Psoas muscle (tissue), 8 donors: Measurements from ENCODE around the gene CCDC47. TPM values are rescaled to one million over a fixed set of nuclear protein-coding genes. Genes with fewer than 3 reads are reported as not detected.
A peak's percentile ranks its signal among the peaks of the same experiment; 100 is the strongest.
"Not testable (repeated sequence)": the region's sequence is repeated elsewhere in the genome, so short reads cannot be mapped to it uniquely, and the experiment has no call there.

Source experiments
- ATAC-seq, 4 donors: fragments of 200-7000 bp; cut with Tn5 transposase; one replicate each; pipeline ENCODE4 v1.9.1; 2020; ENCODE audit warnings: moderate library complexity in 3 of 4, mild to moderate bottlenecking in 2 of 4
- DNase-seq, 2 donors: peaks; one replicate each; pipeline ENCODE4 v3.0.0-alpha.2; 2020
- H3K27ac ChIP-seq: fragments of 200-600 bp; one replicate; pipeline ENCODE4 v1.8.0; 2022
- H3K27me3 ChIP-seq, 3 donors: fragments of 200-600 bp in 1 of 3; one replicate each; pipeline versions ENCODE4 v1.6.1 to v1.8.0; 2013 to 2022; ENCODE audit warnings: low read length in 2 of 3, mild to moderate bottlenecking in 2 of 3, moderate library complexity in 1 of 3; ENCODE audit not compliant: insufficient read depth in 3 of 3
- H3K36me3 ChIP-seq, 2 donors: fragments of 200-600 bp in 1 of 2; one replicate each; pipeline versions ENCODE4 v1.6.1 to v1.8.0; 2013 to 2022; ENCODE audit warnings: low read depth in 1 of 2, mild to moderate bottlenecking in 1 of 2, moderate library complexity in 1 of 2; ENCODE audit not compliant: insufficient read depth in 1 of 2
- H3K4me1 ChIP-seq: fragments of 200-600 bp; one replicate; pipeline ENCODE4 v1.8.0; 2022
- H3K4me3 ChIP-seq: fragments of 200-600 bp; one replicate; pipeline ENCODE4 v1.8.0; 2022; ENCODE audit warnings: mild to moderate bottlenecking
- H3K9me3 ChIP-seq: fragments of 200-600 bp; one replicate; pipeline ENCODE4 v1.8.0; 2022
- WGBS, 3 donors: extraction: QIAGEN DNeasy Blood & Tissue Kit; methylation state at CpG; one replicate each; pipeline versions ENCODE4 v1.1.6 to v1.1.7; 2013; 5-methylcytosine and 5-hydroxymethylcytosine counted together
- intact Hi-C, 2 donors: fragments of 100-400 bp; cut with DNase I; formaldehyde crosslinking; loops; one replicate each; pipeline versions ENCODE4 v1.11.0 to v1.14.2; 2022
- polyA plus RNA-seq, 3 donors: library from polyadenylated mRNA; stranded (reverse); fragments of 200-250 nt; gene quantifications; one replicate each; pipeline ENCODE4 v1.2.3, GENCODE V29; 2013
- total RNA-seq, 4 donors: library from RNA; stranded (reverse); fragmentation: NEBNext Ultra II Directional in 2 of 4; extraction: Animal tissue kit (Norgen Biotek cat#: 25700) in 2 of 4; gene quantifications; one replicate each; pipeline versions ENCODE4 v1.2.1 to v1.2.4, GENCODE V29; 2021 to 2023
- TF ChIP-seq, protein P1 (sequence below): fragments of 200-600 bp; IDR thresholded peaks from one replicate; pipeline ENCODE4 v1.8.0; 2022; ENCODE audit warnings: antibody characterized with exemption
- donor health status: healthy with polysubstance abuse.
- donor health status: DM: no; HTN: no; CAD: no; lungs with moderate emphysema.
- donor health status: Bipolar disorder and iron deficiency.
- donor health status: healthy.
- donor health status: DM: yes; HTN: yes; CAD: no.
- donor health status: DM: no; HTN: no; CAD: no.
- donor health status: DM: no; HTN: no; CAD: no.
- donor health status: DM: yes; HTN: yes; CAD: no.

The CCDC47 gene
- total and polyA plus RNA-seq, 7 donors, result 61.7 to 138 (median 119) TPM

GRCh38 chr17:63740464-63741142, 32.8 kb downstream of the CCDC47 start:
- TF ChIP-seq, protein P1, sequence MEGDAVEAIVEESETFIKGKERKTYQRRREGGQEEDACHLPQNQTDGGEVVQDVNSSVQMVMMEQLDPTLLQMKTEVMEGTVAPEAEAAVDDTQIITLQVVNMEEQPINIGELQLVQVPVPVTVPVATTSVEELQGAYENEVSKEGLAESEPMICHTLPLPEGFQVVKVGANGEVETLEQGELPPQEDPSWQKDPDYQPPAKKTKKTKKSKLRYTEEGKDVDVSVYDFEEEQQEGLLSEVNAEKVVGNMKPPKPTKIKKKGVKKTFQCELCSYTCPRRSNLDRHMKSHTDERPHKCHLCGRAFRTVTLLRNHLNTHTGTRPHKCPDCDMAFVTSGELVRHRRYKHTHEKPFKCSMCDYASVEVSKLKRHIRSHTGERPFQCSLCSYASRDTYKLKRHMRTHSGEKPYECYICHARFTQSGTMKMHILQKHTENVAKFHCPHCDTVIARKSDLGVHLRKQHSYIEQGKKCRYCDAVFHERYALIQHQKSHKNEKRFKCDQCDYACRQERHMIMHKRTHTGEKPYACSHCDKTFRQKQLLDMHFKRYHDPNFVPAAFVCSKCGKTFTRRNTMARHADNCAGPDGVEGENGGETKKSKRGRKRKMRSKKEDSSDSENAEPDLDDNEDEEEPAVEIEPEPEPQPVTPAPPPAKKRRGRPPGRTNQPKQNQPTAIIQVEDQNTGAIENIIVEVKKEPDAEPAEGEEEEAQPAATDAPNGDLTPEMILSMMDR, result no peak
- no peak for DNase-seq
- Histone ChIP-seq H3K27ac (peak overlapping the region; percentile 88), H3K4me1 (peaks cover 7% of the 10 kb centered on the region), H3K9me3 (no peaks in the 10 kb centered on the region), H3K27me3 (no peaks in the 10 kb centered on the region), H3K4me3 (peak overlapping the region; percentile 99), H3K36me3 (peaks cover 0 to 17% of the 10 kb centered on the region in 2 donors)
- ATAC-seq, result no peak
- 43 to 44% (median 44%) methylated on average over 12 of the region's 12 CpGs for WGBS, 3 donors
- intact Hi-C loops, result loop anchor here in 1 of 2 donors (5.0 kb wide), 1 partner anchor 118 kb away; the partner anchor contains the start of gene MAP3K3

GRCh38 chr17:63735691-63736090, 37.7 kb downstream of the CCDC47 start:
- no peak overlapping the region for H3K27ac ChIP-seq
- intact Hi-C loops, result no loop called here
- H3K4me1 ChIP-seq, result peaks cover 6% of the 10 kb centered on the region
- H3K27me3 ChIP-seq, result no peaks in the 10 kb centered on the region
- DNase-seq, result no peak
- H3K36me3 ChIP-seq, result peaks cover 0 to 5% of the 10 kb centered on the region in 2 donors
- 94 to 96% (median 96%) methylated on average over 8 of the region's 8 CpGs for WGBS, 3 donors
- no peak overlapping the region for H3K4me3 ChIP-seq
- TF ChIP-seq, protein P1, result no peak
- H3K9me3 ChIP-seq, result no peaks in the 10 kb centered on the region
- no peak for ATAC-seq

DNA sequence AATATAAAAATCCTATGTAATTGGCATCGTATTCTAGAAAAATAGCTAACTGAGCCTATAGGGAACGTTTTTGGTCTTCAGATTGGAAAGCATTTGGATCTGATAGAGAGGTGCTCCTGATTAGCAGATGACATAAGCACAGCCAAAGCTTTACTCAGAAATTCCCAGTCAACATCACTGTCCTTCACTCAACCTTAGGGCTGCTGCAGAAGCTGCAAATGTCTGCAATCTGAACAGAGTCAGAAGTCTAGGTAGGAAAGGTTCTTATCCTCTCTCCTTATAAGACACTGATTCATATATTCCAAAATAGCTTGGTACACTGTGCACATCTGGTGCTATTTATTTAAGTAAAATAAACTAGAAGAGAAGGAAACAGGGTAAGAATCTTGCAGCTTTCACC, 51.0 kb downstream of the CCDC47 start:
- 65 to 81% (median 79%) methylated on average over 2 of the region's 2 CpGs for WGBS, 3 donors
- no peak for ATAC-seq
- Histone ChIP-seq H3K27ac (no peak overlapping the region), H3K36me3 (peaks cover 0 to 65% of the 10 kb centered on the region in 2 donors), H3K4me3 (no peak overlapping the region), H3K4me1 (no peaks in the 10 kb centered on the region), H3K27me3 (no peaks in the 10 kb centered on the region), H3K9me3 (no peaks in the 10 kb centered on the region)
- intact Hi-C loops, result no loop called here
- TF ChIP-seq, protein P1, result no peak
- DNase-seq, result no peak

- intact Hi-C loops, DNase-seq: not testable (repeated sequence)
Measured at GRCh38 chr17:63720194-63720593, 53.2 kb downstream of the CCDC47 start.

GRCh38 chr17:63718988-63719387, 54.4 kb downstream of the CCDC47 start:
- intact Hi-C loops, result no loop called here
- Histone ChIP-seq H3K36me3 (peaks cover 0 to 34% of the 10 kb centered on the region in 2 donors), H3K27me3 (no peaks in the 10 kb centered on the region), H3K4me3 (no peak overlapping the region), H3K27ac (no peak overlapping the region), H3K4me1 (no peaks in the 10 kb centered on the region), H3K9me3 (no peaks in the 10 kb centered on the region)
- 79 to 83% (median 81%) methylated on average over 5 of the region's 5 CpGs for WGBS, 3 donors
- DNase-seq (no peak), ATAC-seq (no peak)
- TF ChIP-seq, protein P1, result no peak

More at GRCh38 chr17:63720194-63720593, 53.2 kb downstream of the CCDC47 start:
- H3K27me3 ChIP-seq, H3K27ac ChIP-seq, ATAC-seq, H3K4me1 ChIP-seq, H3K9me3 ChIP-seq, H3K4me3 ChIP-seq: not testable (repeated sequence)
- H3K36me3 ChIP-seq, result peaks cover 0 to 43% of the 10 kb centered on the region in 2 donors
- WGBS, 3 donors, result 96 to 100% (median 97%) methylated on average over 5 of the region's 5 CpGs
